Activated gamma-delta T cell (primary cell): Measurements from ENCODE around the gene LAMC2.

Experiments
- DNase-seq: peaks from one replicate; lab custom pipeline; 2025; lab: John Stamatoyannopoulos, UW

The LAMC2 gene

DNA sequence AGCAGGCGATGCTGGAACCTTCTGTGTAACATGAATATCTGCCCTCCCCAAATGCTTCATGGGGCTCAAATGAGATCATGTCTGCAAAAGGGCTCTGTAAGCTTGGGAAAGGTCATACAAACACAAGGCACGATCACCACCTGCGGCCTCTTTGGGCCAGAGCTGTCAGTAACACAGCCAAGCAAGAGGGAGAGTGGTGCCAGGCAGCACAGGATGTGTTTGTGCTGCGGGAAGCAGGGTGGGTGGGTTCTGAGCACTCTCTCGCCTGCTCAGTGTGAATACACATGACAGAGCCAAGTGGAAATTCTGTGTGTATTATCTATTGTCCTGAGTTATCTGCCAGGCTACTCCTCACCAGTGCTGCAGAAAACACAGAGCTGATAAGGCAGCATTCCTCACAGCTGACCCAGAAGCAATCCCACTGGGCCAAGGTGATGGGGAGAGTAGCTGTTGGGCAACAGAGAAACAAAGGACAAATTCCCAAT lies 101.2 kb downstream of the LAMC2 start:
- DNase-seq: no peak

DNA sequence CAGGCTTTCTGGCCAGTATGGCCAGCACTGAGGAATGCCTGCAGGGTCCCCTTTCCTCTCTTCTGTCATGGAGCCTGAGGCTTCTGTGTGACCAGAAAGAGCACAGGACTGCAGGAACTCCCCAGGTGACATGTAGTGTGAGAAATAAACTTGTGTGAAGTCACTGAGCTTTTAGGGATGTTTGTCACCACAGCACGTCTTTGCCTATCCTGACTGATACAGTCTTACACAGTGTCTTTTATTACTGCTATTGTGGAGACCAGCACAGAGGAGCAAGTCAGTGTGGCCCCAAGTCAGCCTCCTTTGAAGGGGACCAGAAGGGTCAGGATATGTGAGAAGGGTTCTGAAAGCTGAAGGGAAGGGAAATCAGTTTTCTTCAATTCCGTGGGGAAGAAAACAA lies 102.5 kb downstream of the LAMC2 start:
- no peak for DNase-seq

DNA sequence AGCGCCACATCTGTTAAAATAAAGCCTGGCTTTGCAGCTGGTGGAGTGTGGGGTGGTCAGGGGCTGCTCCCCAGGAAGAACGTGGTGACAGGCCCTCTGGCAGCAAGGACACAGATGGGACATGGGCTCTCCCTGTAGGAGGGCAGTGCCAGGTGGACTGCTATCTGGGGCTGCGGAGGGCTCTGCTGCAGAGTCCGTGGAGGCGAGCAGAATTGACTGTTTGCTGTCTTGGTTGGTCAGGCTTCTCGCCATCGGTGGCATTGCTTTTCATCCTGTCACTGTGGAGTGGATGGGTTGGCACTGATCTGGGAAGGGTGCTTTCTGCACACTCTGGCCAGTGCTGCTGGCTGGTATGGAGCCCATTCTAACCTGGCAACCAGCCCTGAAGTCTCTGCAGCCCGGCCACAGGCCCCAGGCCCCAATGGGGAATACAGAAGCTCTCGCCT lies 103.0 kb downstream of the LAMC2 start:
- DNase-seq: no peak

DNA sequence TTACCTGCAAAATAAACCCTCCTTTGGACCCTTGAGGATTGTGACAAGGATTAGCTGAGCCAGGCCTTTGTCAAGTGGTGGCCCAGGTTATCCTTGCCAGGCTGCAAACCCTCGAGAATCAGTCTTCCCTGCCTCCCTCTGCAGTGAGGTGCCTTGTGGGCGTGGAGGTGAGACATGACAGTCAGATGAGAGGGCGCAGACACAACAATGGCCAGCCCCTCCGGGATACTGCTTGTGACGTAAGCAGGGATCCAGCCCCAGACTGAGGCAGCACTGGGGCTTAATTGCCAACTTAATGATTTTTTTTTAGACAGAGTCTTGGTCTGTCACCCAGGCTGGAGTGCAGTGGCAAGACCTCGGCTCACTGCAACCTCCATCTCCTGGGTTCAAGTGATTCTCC lies 104.6 kb downstream of the LAMC2 start:
- no peak for DNase-seq

DNA sequence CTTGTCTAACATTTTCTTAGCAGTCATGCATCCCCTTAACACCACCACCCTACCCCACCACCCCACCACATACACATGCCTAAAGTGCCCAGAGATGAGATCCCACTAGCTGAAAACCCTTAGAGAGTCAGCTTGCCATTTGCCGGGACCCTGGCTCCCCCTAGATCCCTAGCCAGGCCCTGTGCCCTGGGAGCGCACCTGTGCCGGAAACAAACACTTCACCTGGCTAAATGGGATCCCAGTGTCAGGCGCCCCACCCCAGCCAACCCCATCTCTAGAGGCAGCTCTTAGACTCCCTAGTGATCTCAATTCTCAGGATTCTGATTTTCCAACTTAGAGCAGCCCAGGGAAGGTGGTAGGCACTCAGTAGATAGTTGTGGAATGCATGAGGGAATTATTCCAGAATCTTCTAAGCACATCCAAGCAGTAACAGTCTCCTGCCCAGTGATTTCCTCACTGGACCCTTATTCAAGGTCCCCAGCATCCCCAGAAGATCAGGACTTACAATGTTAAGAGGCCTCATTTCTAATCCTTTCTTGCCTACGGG lies 105.2 kb downstream of the LAMC2 start:
- DNase-seq: no peak

DNA sequence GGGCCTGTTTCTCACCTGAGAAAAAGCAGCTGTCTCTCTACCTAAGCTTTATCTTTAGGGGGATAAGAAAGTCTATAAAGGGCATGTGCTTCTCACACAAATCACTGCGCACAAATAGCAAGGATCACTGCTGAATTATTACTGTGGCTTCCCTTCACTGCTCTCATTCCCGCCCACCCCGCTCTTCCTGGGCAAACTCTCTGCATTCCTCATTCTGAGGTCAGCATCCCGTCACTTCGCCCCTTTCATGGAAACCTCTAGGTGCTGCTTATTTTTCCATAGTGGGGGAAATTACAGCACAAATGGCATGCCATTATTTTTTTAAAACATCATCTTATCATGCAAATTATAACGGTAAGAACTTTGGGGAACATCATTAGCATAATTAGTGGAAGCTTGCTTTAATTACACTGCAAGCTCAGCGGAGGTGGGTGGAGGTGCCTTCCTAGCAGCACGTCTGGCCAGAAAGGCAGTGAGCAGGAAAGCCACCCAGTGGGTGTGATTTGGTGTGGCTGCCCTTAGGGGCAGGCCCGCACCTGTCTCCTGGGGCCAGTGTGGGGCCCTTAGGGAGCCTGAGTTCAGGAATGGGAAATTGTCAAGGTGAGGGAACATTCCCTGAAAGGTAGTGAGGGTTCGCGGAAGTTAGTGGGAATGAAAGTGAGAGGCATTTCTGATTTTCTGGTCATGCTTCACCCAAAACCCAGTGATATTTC lies 105.9 kb downstream of the LAMC2 start:
- no peak for DNase-seq

DNA sequence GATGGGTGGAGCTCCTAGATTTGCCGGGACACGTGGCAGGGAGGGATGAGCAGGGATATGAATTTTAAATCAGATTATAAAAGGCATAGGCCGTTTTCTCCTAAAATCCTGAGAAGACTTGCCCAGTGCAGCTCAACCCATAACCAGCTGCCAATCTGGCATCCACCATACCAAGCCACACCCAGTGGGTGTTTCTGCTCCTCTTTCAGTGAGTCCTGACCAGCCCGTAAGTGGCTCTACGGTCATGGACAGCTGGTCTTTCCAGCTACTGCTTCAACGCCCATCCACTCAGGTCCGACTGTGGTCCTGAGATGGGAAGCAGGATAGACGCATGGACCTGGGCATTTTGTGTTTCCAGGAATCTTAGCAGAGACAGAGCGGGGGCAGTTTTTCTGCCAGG lies 107.2 kb downstream of the LAMC2 start:
- no peak for DNase-seq

DNA sequence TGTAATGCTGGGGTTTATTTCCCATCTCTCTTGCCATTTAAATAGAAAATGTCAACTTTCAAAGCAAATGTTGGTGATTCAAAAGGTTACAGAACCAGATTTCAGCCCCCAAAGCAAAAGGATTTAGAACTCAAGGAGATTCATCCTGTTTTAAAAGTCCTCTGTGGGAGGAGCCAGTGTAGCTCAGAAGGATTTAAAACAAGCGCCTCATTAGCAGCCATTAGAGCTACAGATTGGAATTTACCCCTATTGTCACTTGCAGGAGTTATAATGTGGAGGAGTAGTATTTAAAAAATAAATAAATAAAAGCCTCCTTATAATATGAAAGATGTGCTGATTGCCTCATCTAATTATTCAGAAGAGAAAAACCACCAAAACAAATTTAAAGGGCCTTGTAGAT lies 107.8 kb downstream of the LAMC2 start:
- DNase-seq: no peak
